ENCODE results near the gene CENPA. TPM values are rescaled to one million over a fixed set of nuclear protein-coding genes. Genes with fewer than 3 reads are reported as not detected.
A peak's percentile ranks its signal among the peaks of the same experiment; 100 is the strongest.

The CENPA gene
- total and polyA plus RNA-seq, 2 of the 13 experiments (the other 11 are each of a cell fraction or from before 2014, with no cell fraction given) = 28.5 to 38.5 TPM

GRCh38 chr2:26757873-26758789 lies 27.7 kb upstream of the CENPA start (continued):
- TF ChIP-seq, protein P1, sequence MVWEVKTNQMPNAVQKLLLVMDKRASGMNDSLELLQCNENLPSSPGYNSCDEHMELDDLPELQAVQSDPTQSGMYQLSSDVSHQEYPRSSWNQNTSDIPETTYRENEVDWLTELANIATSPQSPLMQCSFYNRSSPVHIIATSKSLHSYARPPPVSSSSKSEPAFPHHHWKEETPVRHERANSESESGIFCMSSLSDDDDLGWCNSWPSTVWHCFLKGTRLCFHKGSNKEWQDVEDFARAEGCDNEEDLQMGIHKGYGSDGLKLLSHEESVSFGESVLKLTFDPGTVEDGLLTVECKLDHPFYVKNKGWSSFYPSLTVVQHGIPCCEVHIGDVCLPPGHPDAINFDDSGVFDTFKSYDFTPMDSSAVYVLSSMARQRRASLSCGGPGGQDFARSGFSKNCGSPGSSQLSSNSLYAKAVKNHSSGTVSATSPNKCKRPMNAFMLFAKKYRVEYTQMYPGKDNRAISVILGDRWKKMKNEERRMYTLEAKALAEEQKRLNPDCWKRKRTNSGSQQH (CRISPR knock-in tag; IDR thresholded peaks at IDR 0.05; ENCODE audit: low read depth) = no peak
- TF ChIP-seq ZBTB25 (CRISPR knock-in tag; IDR thresholded peaks at IDR 0.05) = peak; percentile 54; the same call in 1 of the 2 replicates
- TF ChIP-seq U2AF2 (IDR thresholded peaks at IDR 0.05; ENCODE audit: low read depth, low read length) = no peak
- TF ChIP-seq FOXP4 (CRISPR knock-in tag; IDR thresholded peaks at IDR 0.05) = peak; percentile 53
- TF ChIP-seq U2AF1 (optimal IDR thresholded peaks at IDR 0.05; ENCODE audit: low read depth, low read length) = no peak
- TF ChIP-seq REPIN1 (CRISPR knock-in tag; IDR thresholded peaks at IDR 0.05; ENCODE audit: borderline replicate concordance, low read depth) = no peak
- TF ChIP-seq TARDBP (CRISPR knock-in tag; IDR thresholded peaks at IDR 0.05) = no peak
- no peak for TF ChIP-seq HNRNPH1 (optimal IDR thresholded peaks at IDR 0.05; ENCODE audit: low read depth, low read length)
- no peak for TF ChIP-seq FOXP1 (IDR thresholded peaks at IDR 0.05)
- TF ChIP-seq FOXP1 (CRISPR knock-in tag; IDR thresholded peaks at IDR 0.05) = peak; percentile 65
- 0 out of 2 replicates have a peak, but pooled peaks have one; percentile 26 for TF ChIP-seq NFYC (CRISPR knock-in tag; IDR thresholded peaks at IDR 0.05)
- no peak for TF ChIP-seq ATM (IDR thresholded peaks at IDR 0.05; ENCODE audit: borderline replicate concordance)
- TF ChIP-seq HOXA9 (CRISPR knock-in tag; IDR thresholded peaks at IDR 0.05; ENCODE audit: borderline replicate concordance) = no peak
- TF ChIP-seq, protein P2, sequence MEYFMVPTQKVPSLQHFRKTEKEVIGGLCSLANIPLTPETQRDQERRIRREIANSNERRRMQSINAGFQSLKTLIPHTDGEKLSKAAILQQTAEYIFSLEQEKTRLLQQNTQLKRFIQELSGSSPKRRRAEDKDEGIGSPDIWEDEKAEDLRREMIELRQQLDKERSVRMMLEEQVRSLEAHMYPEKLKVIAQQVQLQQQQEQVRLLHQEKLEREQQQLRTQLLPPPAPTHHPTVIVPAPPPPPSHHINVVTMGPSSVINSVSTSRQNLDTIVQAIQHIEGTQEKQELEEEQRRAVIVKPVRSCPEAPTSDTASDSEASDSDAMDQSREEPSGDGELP (IDR thresholded peaks at IDR 0.05; ENCODE audit: borderline replicate concordance, low read depth) = no peak
- no peak for TF ChIP-seq TBP (CRISPR knock-in tag; IDR thresholded peaks at IDR 0.05)
- TF ChIP-seq ZNF496 (CRISPR knock-in tag; IDR thresholded peaks at IDR 0.05; ENCODE audit: insufficient replicate concordance) = no peak
- TF ChIP-seq SOX13 (IDR thresholded peaks at IDR 0.05) = no peak
- TF ChIP-seq SOX13 (CRISPR knock-in tag; conservative IDR thresholded peaks at IDR 0.05 in 1 of 2, IDR thresholded peaks at IDR 0.05 in 1 of 2) = peak in 1 of 2 experiments; percentile 59; a peak in 1 of 4 replicates
- no peak for TF ChIP-seq ZNF563 (CRISPR knock-in tag; IDR thresholded peaks at IDR 0.05)
- no peak for TF ChIP-seq ZNF569 (CRISPR knock-in tag; IDR thresholded peaks at IDR 0.05; ENCODE audit: borderline replicate concordance)
- TF ChIP-seq RFX3 (CRISPR knock-in tag; IDR thresholded peaks at IDR 0.05) = 0 out of 2 replicates have a peak, but pooled peaks have one; percentile 15
- no peak for TF ChIP-seq ZSCAN29 (CRISPR knock-in tag; conservative IDR thresholded peaks at IDR 0.05)
- no peak for TF ChIP-seq ZNF382 (CRISPR knock-in tag; IDR thresholded peaks at IDR 0.05; ENCODE audit: borderline replicate concordance)
- TF ChIP-seq, protein P3, sequence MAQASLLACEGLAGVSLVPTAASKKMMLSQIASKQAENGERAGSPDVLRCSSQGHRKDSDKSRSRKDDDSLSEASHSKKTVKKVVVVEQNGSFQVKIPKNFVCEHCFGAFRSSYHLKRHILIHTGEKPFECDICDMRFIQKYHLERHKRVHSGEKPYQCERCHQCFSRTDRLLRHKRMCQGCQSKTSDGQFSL (CRISPR knock-in tag; IDR thresholded peaks at IDR 0.05) = no peak
- no peak for TF ChIP-seq HES4 (CRISPR knock-in tag; IDR thresholded peaks at IDR 0.05; ENCODE audit: borderline replicate concordance)

Measured in HepG2 (cell line).